Brain pericyte (primary cell): ENCODE measurements around the gene LMBR1L.

Experiments
- DNase-seq: peaks from one replicate; pipeline ENCODE4 v3.0.0-alpha.2; 2012; ENCODE audit warnings: low read depth, low spot score

The LMBR1L gene

DNA sequence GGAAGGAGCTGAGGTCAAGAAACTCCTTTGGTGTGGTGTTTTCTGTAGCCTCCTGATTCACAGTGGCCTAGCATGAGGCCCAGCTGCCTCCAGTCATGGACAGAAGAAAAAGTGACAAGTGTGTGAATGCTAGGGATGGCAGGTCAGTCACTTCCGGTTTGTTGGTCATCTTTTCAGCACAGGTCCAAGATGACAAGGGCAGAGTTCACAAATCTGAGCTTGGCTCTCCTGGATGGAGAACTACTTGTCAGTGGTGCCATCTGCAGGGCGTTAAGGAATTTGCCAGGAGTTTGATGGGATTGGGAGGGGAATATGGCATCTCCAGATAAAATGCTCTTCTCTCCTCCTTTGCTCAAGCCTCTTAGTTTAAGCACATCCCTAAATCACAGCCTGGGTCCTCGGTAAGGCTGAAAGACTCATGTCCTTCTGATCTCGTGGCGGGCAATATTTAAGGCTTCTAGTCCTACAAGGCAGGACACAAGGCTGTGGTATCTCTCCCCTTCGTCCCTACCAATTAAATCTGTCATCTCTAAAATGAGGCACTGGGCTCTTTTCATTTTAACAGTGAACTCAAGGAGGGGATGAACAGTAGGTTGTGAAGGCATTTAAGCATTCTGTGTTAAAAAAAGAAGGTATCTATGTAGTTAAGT lies 10.5 kb upstream of the LMBR1L start:
- no peak for DNase-seq

DNA sequence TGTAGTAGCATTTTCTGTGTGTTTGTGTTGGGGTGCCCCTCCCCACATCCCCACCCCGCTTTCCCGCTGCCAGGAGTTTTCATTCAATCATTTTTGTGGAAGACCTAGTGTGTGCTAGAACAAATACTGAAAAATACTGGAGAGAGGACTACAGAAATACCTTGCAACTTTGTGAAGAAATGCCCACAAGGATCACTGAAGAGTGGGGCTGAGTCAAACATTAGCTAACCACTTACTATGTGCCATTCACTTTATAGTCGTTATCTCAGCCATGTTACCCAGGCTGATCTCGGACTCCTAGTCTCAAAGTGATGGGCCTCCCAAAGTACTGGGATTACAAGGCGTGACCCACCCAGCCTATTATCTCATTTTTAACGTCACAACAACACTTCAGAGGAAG lies 559 bp upstream of the LMBR1L start:
- no peak for DNase-seq

DNA sequence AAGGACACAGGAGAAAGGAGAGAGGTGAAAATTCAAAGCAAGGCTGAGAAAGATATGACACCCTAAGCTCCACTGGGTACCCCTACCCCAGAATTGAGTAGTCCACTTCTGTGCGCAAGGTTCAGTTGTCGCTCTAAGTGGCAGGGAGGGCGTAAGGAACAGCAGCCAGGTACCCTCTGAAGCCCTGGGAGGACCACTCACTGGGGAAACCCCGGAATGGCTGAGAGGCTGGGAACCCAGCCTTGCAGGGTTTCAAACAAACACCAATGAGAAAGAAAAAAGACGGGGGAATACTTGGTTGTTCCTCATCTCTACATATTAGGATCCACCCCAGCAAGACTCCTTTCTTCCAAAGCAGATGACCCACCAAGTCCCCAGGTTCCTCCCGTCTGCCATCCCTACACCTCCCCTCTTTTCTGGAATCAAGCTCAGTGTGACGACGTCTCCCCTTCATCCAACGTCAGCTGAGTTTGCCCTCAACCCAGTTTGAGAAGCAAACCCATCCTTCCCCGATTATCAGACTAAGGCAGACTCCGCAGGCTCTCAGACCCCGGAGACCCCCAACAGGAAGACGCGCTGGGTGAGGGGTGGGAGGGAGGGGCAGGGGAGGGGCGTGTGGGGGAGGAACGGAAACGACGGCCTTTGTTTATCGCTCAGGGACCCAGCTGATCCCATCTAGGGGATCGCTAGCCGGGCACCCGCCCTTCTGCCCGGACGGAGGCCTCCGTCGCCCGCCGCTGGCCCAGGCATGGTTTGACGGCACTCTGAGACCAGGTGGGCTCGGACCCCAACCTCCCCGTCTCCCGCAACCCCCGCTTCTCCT lies 795 bp downstream of the LMBR1L start:
- no peak for DNase-seq

DNA sequence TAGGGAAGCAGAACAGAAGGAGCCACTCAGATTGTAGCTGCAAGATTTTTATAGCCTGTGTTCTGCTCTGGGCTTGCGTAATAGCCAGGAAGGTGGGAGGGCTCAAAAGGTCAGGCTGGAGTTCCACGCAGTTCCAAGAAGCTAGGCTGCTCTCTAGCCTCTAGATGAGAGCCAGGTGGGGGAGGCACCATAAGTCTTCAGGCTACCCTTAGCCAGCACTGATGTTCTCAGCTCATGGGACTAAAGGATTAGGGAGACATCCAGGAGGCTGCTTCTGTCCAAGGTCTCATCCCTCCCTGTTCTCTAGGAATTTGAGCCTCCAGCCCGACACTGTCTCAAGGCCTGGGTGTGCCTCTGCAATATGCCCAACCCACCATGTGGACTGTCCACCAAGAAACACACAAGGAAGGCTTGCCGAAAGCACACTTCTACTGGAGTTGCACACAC lies 1.7 kb downstream of the LMBR1L start:
- DNase-seq = no peak

DNA sequence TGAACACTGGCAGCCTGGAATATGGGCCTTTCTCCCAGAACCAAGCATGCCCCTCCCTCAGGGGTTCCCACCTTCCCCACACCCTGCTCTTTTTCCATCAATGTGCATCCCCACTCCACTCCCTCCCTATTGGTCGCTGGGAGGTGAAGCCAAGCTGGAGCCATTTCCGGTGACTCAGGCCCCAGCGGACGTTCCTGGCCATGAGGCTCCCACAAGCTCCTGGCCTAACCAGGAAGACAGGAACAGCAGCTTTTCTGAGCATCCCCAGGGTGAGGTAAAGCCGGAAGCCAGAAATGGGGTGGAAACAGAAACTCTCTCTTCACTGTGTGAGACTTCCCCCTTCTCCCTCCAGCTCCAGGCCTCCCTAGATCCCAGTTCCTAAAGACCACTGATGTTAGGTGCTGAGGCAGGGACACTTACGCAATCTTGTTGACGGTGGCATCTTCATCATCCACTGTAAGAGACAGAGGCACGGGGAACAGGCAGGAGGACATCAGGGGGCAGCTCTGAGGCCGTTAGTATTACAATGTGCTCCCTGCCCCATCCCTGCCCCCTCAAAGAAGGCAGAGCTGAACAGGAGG lies 5.1 kb downstream of the LMBR1L start:
- no peak for DNase-seq

DNA sequence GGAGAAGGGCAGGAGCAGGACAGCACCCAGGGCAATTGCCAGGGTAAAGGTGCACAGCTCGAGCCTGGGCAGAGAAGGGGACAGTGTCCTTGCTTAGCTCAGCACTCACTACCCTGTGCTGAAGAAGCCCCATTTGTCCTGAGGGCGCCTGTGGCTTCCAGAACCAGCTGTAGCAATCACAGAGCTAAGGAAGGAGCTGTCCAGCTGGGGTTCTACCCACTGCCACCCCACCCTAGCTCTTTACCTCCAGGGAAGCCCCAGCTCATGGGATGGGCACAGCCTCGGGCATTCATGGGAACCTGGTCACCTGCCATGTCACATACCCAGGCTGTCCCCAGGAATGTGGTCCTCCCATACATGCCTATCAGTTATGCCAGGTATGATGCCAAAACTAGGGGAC lies 5.8 kb downstream of the LMBR1L start:
- no peak for DNase-seq

DNA sequence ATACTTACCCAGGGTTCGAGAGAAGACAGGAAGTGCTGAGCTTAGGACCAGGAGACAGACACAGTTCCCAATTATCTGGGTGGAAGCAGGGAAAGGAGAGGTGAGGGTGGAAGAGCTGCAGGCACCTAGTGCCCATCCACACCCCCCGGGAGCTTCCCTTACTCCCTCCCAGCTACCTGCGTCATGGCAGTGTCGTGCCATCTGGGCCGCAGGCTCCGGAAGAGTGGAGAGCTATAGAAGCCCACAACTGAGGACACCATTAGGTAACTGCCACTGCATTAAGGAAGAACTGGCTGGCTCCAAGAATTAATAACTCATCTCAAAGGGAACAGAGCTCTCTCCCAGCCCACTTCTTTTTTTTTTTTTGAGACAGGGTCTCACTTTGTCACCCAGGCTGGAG lies 10.3 kb downstream of the LMBR1L start:
- no peak for DNase-seq

DNA sequence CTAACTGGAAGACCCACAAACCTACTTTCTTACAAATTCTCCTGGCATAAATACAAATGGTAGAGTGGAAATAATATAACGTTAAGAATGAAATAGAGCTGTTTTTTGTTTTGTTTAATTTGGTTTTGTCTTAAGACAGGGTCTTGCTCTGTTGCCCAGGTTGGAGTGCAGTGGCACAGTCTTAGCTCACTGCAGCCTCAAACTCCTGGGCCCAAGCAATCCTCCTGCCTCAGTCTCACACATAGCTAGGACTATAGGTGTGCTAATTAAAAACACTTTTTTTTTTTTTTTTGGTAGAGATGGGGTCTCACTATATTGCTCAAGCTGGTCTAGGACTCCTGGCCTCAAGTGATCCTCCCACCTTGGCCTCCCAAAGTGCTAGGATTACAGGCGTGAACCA lies 11.9 kb downstream of the LMBR1L start:
- DNase-seq = no peak

DNA sequence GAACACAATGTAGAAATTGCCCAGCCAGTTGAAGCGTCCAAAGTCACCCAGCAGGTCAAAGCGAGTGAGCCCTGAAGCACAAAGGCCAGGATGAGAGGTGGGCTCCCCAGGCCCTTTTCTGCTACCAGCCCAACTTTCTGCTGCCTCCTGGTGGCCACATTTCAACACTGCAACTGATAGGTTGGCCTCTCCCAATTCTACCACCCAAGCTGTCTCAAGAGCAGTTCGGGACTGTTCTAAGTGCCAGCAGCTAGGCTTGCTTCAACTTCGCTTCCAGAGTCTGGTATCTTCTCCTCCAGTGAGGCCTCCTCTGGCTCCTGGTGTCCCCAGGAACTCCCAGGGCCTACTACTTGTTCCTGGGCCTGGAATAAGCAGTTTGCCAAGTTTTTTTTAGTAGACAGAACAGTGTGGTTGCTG lies 12.6 kb downstream of the LMBR1L start:
- DNase-seq = no peak

DNA sequence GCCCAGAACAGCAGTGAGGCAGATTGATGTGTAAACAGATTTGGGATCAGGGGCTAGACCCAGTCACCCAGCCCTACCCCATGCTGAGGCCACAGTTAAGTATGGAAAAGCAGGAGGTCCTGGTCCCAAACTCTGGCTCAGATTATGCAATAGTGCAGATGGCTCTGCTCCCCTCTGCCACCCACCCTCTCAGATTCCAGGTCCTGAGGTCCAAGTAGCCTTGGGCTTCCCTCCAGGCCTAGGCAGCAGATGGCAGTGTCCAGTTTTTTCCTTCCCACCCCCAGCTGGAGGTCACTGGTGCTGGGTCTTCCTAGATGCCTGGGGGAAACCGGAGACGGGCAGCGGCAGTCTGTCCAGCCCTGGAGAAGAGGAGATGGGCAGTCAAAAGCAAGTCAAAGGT lies 13.3 kb downstream of the LMBR1L start:
- DNase-seq = no peak

DNA sequence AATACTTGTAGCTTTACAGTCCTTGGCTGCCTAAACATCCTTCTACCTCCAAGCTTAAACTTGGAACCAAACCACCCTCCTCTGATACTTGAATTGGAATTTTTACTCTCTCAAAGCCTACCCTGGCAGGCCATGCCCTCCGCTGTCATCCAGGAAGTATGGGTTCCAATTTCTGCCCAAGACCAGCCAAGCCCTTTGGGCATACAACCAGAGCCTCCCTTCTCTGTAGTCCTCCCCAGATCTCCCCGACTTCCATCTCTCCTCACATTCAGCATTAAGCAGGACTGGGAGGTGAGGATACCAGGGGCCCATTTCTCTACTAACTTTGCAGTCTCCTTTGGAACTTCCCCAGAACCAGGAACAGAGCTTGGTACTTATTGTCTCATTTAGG lies 15.7 kb downstream of the LMBR1L start:
- DNase-seq = no peak

DNA sequence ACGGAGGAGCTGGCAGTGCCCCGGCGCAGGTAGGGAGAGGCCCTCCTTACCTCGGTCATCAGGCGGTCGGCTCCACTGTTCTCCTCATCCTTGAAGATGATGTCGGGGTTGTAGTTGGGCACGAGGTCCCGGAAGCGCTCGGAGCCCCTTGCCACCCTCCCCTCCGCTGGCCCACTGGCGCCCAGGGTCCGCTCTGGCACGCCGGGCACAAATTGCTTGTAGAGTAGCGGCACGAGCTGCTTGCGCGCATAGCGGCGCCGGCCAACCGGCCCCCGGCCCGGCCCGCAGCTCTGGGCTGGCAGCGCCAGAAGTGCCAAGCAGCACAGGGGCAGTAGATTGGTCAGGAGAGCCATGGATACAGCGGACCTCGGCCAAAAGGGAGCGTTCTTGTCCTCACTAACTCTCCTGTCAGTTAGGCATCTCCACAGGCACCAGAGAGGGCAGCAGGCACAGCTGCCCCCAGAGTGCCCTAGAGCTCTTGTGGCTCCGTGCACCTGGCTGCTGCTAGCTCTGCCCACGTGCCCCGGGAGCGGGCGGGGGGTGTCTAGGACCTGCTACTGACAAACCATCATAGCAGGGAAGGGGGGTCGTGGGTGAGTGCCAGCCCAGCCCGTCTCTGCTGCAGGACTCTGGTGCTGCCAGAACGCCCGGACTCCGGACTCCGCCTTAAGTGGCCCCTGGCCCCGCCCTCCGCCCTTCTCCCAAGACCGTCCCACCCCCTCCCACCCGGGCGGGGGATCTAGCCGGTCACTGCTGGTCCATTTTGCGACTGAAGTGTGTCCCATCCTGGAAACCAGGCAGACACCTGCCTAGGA lies 16.3 kb downstream of the LMBR1L start, which contains the start of gene DHH:
Gene DHH (minus strand): TSS at position 642 of the 815 bp plus-strand sequence. CDS start 289 bp downstream, at position 353.
- DNase-seq = no peak

DNA sequence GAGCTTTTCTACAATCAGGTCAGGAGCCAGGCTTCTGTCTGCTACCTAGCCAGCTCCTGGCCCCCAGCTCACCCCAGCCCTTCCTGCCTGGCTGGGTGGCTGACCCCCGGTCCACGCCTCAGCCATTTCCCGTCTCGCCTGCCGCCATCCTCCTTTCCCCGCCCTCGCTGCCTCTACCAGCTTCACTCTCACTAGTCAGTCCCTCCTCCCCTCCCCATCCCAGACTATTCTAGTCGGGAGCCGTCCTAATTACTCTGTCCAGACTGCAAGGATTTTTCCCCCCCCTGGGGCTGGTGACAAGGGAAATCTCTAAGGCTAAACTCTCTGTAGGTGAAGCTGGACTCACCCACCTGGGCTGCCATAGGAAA lies 16.9 kb downstream of the LMBR1L start:
- no peak for DNase-seq

DNA sequence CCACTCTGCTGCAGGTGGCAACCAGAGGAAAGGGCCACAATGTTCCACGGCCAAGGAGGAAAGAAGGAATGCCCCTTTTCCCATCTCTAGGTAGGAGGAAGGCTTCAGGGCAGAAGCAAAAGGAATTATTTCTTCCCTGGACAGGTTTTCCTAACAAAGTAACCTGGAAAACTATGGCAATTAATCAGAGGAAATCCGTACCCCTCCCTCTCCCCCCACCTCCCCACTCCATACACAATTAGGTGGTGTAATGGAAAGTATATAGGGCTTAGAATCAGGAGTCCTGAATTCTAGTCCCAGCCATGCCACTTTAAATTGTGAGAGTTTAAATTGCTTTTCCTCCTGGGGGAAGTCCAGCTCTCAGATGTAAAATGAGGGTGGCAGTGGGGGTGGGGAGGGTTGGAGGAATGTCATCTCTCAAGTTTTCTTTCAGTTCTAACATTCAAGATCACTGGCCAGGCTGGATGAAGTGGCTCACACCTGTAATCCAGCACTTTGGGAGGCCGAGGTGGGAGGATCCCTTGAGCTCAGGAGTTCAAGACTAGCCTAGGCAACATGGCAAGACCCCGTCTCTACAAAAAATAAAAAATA lies 17.7 kb downstream of the LMBR1L start:
- DNase-seq = no peak

DNA sequence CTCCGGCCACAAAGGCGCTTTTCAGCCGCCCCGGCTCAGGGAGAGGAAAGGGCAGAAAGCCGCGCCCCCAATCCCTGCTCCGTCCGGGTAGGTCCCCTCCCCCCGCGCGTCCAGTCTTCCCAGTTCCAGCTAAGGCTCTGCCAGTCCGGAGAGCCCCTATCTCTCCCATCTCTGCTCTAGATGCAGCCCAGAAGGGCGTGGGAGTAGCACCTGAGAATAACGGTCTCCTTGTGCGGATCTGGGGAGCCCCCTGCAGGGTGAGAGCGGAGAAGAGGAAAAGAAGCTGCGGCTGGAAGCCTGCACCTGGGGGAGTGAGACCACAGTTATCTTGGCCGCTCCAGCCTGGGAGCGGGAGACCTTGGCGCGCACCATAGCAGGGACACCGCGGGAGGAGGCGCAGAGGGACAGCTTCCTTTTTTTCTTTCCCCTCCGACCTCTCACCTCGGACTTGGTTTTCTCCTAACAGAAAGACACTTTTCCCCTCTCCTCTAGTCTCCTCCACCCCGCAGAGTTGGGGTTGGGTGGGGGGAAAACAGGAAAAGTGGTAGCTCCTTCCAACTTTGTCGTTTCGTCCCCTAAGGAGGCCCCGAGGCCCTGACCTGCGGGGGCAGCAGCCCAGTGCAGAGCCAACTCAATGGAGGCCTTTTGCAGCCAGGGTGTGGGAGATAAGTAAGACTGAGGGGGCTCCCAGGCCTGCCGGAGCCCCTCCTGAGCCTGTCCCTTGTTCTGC lies 18.4 kb downstream of the LMBR1L start:
- DNase-seq = no peak

DNA sequence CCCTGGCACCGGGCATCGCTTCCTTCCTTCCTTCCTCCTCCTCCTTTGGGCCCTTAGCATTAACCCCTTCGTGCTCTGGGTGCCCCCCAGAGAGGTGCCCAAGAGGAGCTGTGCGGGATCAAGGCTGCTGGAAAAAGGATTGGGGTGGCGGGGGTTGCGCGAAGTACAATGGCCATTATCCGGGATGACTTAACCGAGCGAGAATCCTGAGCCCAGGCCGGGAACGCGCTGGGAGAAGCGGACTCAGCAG lies 18.9 kb downstream of the LMBR1L start:
- no peak for DNase-seq

DNA sequence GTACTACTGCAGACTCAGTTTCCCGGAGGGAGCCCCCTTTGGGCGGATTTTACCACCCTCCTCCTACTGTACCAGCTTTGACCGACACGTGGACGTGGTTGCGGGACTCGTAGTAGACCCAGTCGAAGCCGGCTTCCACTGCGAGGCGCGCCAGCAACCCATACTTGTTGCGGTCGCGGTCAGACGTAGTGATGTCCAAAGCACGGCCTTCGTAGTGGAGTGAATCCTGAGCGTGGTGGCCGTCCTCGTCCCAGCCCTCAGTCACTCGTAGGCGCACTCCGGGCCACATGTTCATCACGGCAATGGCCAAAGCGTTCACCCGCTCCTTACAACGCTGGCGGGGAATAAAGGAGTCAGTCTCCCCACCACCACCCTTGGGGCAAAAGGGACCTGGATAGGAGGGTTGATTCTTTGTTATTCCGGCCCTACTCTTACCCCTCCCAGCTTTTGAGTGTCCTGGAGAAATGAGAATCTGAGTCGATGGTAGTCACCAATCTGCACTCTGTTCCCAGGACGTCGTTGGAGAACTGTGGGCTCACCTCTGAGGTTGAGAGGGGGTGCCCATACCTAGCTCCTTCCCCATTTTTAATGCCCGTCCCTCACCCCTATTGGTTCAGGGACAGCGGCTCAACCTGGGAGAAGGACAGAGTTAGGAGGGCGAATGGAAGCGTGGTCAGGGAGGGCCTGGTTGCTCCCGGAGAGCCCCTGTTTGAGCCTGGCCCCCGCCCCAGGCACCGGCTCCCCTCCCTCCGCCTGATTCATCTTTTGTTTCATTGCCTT lies 19.4 kb downstream of the LMBR1L start:
- DNase-seq = no peak

DNA sequence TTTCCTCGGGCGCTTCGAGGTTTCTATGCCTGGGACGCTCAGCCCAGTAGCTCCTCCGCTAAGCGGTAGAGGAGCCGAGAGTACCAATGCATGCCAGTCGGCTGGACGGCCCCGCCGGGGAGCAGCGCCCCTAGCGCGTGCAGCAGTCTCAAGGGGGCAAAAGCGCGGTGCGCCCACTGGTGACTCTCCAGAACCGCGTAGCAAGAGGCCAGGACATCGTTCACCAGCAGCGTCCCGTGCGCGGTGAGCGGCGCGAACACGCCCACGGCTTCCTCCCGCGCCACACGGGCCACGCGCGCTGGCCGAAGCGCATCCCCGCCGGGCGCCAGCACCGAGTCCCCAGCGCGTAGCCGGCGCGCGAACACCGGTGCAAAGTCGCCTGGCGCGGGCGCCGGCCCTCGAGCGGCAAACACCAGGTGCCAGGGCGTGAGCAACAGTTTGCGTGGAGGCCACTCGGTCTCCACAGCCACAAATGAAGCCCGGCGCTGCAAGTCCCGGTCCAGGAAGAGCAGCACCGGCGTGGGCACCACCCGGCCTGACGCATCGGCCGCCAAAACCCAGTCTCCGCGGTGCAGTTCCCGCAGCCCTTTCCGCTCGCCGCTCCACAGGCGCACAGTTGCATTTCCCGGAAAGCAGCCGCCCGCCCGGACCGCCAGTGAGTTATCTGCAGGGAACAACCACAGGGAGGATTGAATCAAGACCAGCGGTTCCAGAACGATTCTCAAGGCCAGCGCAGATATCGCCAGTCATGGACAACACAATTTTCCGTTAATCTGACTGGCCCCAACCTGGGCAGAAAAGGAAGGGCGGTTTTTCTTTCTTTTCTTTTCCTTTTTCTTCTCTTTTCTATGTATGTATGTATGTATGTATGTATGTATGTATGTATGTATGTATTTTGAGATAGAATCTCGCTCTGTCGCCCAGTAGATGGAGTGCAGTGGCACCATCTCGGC lies 20.6 kb downstream of the LMBR1L start:
- DNase-seq = no peak

DNA sequence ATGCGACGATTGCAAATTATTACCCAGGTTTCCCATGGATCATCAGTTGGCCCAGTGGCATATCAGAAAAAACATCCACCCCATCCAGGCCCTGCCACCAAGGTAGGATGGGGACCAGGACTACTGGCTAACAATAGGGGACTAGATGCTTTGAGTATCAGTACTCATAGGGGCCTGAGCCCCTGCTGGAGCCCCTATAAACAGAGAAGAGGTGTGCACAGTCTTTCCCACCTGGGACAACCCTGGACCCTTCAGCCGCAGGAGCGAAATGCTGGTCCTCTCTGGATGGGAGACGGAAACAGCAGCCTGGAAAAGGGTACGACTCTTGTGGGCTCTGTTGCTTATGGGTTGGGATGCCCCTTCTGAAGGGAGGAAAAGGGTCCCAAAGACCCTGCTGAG lies 21.7 kb downstream of the LMBR1L start:
- no peak for DNase-seq
